Erythroblast (primary cell): Measurements from ENCODE around the gene FA2H.
"Not testable (repeated sequence)": the region's sequence is repeated elsewhere in the genome, so short reads cannot be mapped to it uniquely, and the experiment has no call there.

Source experiments
- DNase-seq, 2 experiments: peaks; one replicate each; lab custom pipeline; 2025; lab: John Stamatoyannopoulos, UW
- GATA1 ChIP-seq: IDR thresholded peaks from 2 replicates; pipeline ENCODE4 v1.6.1; 2011; ENCODE audit warnings: low read depth, mild to moderate bottlenecking, control low read depth, low read length, moderate library complexity
- POLR2A ChIP-seq: IDR thresholded peaks from 2 replicates; pipeline ENCODE4 v1.6.1; 2011; ENCODE audit warnings: mild to moderate bottlenecking, low read length

The FA2H gene

GRCh38 chr16:74785031-74785430 is 10.4 kb upstream of the FA2H start:
- no peak for DNase-seq

GRCh38 chr16:74778646-74779045 is 4.0 kb upstream of the FA2H start:
- no peak for TF ChIP-seq GATA1
- no peak for TF ChIP-seq POLR2A

More at GRCh38 chr16:74785031-74785430, 10.4 kb upstream of the FA2H start:
- TF ChIP-seq GATA1 (no peak), POLR2A (no peak)

GRCh38 chr16:74776926-74777325 is 2.3 kb upstream of the FA2H start:
- DNase-seq = no peak
- TF ChIP-seq POLR2A = no peak
- no peak for TF ChIP-seq GATA1

More at GRCh38 chr16:74778646-74779045, 4.0 kb upstream of the FA2H start:
- no peak for DNase-seq

- TF ChIP-seq POLR2A (no peak), GATA1 (no peak)
- DNase-seq = no peak
Measured at GRCh38 chr16:74775255-74775654, 635 bp upstream of the FA2H start.

- DNase-seq = no peak
- TF ChIP-seq POLR2A = no peak
- no peak for TF ChIP-seq GATA1
Measured at GRCh38 chr16:74773446-74774222, 986 bp downstream of the FA2H start.

- no peak for DNase-seq
- no peak for TF ChIP-seq GATA1
- no peak for TF ChIP-seq POLR2A
Measured at GRCh38 chr16:74771656-74772315, 2.8 kb downstream of the FA2H start.

- DNase-seq = peak in 1 of 2 experiments; percentile 25
- TF ChIP-seq POLR2A = no peak
- no peak for TF ChIP-seq GATA1
Measured at GRCh38 chr16:74770831-74771526, 3.6 kb downstream of the FA2H start.

GRCh38 chr16:74769586-74770190 is 4.9 kb downstream of the FA2H start:
- no peak for DNase-seq
- TF ChIP-seq POLR2A (no peak), GATA1 (no peak)

GRCh38 chr16:74768239-74768638 is 6.4 kb downstream of the FA2H start:
- no peak for TF ChIP-seq POLR2A
- no peak for DNase-seq

- TF ChIP-seq POLR2A (no peak), GATA1 (no peak)
- no peak for DNase-seq
Measured at GRCh38 chr16:74767749-74768148, 6.9 kb downstream of the FA2H start.

GRCh38 chr16:74766729-74767128 is 7.9 kb downstream of the FA2H start:
- peak in 1 of 2 experiments; percentile 10 for DNase-seq
- TF ChIP-seq GATA1 (no peak), POLR2A (no peak)

- not testable (repeated sequence) for DNase-seq
Measured at GRCh38 chr16:74764184-74764583, 10.4 kb downstream of the FA2H start.

GRCh38 chr16:74761665-74762064 is 13.0 kb downstream of the FA2H start:
- no peak for DNase-seq
- TF ChIP-seq GATA1 (no peak), POLR2A (no peak)

GRCh38 chr16:74760007-74760767 is 14.4 kb downstream of the FA2H start:
- no peak for DNase-seq
- no peak for TF ChIP-seq GATA1
- TF ChIP-seq POLR2A = no peak
